ENCODE data around the gene MYLK2. TPM values are rescaled to one million over a fixed set of nuclear protein-coding genes. Genes with fewer than 3 reads are reported as not detected.

The MYLK2 gene
- total RNA-seq, 4 donors from 2014 or later: 0.57 TPM; not detected in 3

DNA sequence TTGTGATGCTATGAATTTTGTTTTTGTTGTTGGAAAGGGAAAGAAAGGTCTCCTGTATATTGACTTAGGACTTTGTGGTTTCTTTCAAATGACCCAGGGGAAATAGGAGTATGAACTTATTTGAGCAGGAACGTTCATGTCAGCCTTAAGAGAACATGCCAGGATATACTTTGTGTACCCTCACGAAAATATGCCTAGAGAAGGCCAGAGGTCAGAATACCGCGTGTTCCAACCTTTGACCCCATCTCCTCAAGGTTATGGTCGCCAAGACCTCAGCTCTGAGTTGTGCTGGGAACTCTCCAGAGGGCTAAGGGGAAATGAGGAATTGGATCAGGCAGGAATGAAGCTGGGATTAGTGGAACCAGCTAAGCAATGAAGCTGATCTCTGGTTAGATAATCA, 62.8 kb downstream of the MYLK2 start:
- Histone ChIP-seq H3K4me3 (no peak overlapping the region), H3K4me1 (no peaks in the 10 kb centered on the region), H3K27me3 (no peaks in the 10 kb centered on the region), H3K36me3 (no peaks in the 10 kb centered on the region), H3K9me3 (no peaks in the 10 kb centered on the region), H3K27ac (no peak overlapping the region)
- TF ChIP-seq, protein P1, sequence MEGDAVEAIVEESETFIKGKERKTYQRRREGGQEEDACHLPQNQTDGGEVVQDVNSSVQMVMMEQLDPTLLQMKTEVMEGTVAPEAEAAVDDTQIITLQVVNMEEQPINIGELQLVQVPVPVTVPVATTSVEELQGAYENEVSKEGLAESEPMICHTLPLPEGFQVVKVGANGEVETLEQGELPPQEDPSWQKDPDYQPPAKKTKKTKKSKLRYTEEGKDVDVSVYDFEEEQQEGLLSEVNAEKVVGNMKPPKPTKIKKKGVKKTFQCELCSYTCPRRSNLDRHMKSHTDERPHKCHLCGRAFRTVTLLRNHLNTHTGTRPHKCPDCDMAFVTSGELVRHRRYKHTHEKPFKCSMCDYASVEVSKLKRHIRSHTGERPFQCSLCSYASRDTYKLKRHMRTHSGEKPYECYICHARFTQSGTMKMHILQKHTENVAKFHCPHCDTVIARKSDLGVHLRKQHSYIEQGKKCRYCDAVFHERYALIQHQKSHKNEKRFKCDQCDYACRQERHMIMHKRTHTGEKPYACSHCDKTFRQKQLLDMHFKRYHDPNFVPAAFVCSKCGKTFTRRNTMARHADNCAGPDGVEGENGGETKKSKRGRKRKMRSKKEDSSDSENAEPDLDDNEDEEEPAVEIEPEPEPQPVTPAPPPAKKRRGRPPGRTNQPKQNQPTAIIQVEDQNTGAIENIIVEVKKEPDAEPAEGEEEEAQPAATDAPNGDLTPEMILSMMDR (IDR thresholded peaks at IDR 0.05): no peak
- no peak for TF ChIP-seq POLR2A (IDR thresholded peaks at IDR 0.05)
- no peak for DNase-seq

DNA sequence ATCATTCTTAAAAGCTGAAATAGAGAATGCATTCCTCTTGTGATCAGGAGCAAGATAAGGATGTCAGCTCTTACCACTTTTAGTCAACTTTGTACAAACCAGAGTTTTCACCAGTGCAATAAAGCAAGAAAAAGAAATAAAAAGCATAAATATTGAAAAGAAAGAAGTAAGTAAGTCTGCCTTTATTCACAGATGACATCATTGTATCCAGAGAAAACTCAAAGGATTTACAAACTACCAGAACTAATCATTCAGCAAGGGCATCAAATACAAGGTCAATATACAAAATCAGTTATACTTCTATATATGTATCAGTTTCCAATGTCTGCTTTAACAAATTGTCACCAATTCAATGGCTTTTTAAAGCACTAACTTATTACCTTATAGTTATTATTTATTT, 64.7 kb downstream of the MYLK2 start:
- DNase-seq: no peak
- H3K27me3 ChIP-seq: no peaks in the 10 kb centered on the region
- no peaks in the 10 kb centered on the region for H3K4me1 ChIP-seq
- H3K4me3 ChIP-seq: no peak overlapping the region
- no peaks in the 10 kb centered on the region for H3K9me3 ChIP-seq
- no peaks in the 10 kb centered on the region for H3K36me3 ChIP-seq
- no peak overlapping the region for H3K27ac ChIP-seq
- TF ChIP-seq, protein P1 (IDR thresholded peaks at IDR 0.05): no peak

Small RNA genes lying within 50 kb of the gene (small RNA-seq; reads per million reads assigned to genes)
- gene AL160175.1: 0 reads per million in 2 donors

Other genes with a start within 250 kb of the MYLK2 start
- 100 to 1,000 TPM; 408 to 760 (median 570) TPM for gene ID1, start 214.1 kb upstream of the MYLK2 start, total RNA-seq
- gene COX4I2, start 181.4 kb upstream of the MYLK2 start, total RNA-seq: 1 to 10 TPM in 1 of 4 donors, not detected in 3; 2.5 TPM
- 100 to 1,000 TPM in 3 of 4 donors, 10 to 100 TPM in 1; 85.0 to 185 (median 144) TPM for gene BCL2L1, start 96.5 kb upstream of the MYLK2 start, total RNA-seq
- 10 to 100 TPM in 1 of 4 donors, 1 to 10 TPM in 3; 4.4 to 26.4 (median 9.3) TPM for gene TPX2, start 80.1 kb upstream of the MYLK2 start, total RNA-seq
- gene FOXS1, start 26.2 kb downstream of the MYLK2 start, total RNA-seq: not detected
- 10 to 100 TPM in 1 of 4 donors, 1 to 10 TPM in 2, under 1 TPM in 1; 0.53 to 19.8 (median 2.3) TPM for gene DUSP15, start 51.2 kb downstream of the MYLK2 start, total RNA-seq
- 1 to 10 TPM in 1 of 4 donors, under 1 TPM in 1, not detected in 2; 0.47 to 1.7 TPM for gene TTLL9, start 51.3 kb downstream of the MYLK2 start, total RNA-seq
- 1 to 10 TPM; 5.1 to 6.6 (median 6.2) TPM for gene PDRG1, start 132.7 kb downstream of the MYLK2 start, total RNA-seq
- gene XKR7, start 148.8 kb downstream of the MYLK2 start, total RNA-seq: under 1 TPM in 1 of 4 donors, not detected in 3; 0.38 TPM
- 1 to 10 TPM in 3 of 4 donors, under 1 TPM in 1; 0.88 to 8.3 (median 3.9) TPM for gene CCM2L, start 191.1 kb downstream of the MYLK2 start, total RNA-seq
- gene HCK, start 232.9 kb downstream of the MYLK2 start, total RNA-seq: 10 to 100 TPM in 3 of 4 donors, 1 to 10 TPM in 1; 8.0 to 56.1 (median 10.5) TPM